ENCODE measurements around the gene USF3.

GRCh38 chr3:113628316-113628715 is 68.1 kb downstream of the USF3 start:
- TF ChIP-seq POLR2AphosphoS5 (IDR thresholded peaks at IDR 0.05) (no peak), CTCF (IDR thresholded peaks at IDR 0.05) (no peak)

All from breast epithelium (tissue), 3 donors.